M059J (cell line): ENCODE measurements around the gene PDE4B. TPM values are rescaled to one million over a fixed set of nuclear protein-coding genes. Genes with fewer than 3 reads are reported as not detected.

Source experiments
- DNase-seq: peaks from one replicate; pipeline ENCODE4 v3.0.0-alpha.2; 2012; ENCODE audit warnings: low read depth
- total RNA-seq: library from RNA; depleted of rRNA; stranded (reverse); fragments of >200 nt; shearing (Covaris generic); gene quantifications from 2 replicates; pipeline ENCODE4 v1.2.3, GENCODE V29; 2014

Gene PDE4B
- total RNA-seq, 1 experiment from 2014 or later, result 5.8 TPM

- peak; percentile 54 for DNase-seq
These were observed 390.0 kb downstream of the PDE4B start for GRCh38 chr1:66182551-66183178.

DNA sequence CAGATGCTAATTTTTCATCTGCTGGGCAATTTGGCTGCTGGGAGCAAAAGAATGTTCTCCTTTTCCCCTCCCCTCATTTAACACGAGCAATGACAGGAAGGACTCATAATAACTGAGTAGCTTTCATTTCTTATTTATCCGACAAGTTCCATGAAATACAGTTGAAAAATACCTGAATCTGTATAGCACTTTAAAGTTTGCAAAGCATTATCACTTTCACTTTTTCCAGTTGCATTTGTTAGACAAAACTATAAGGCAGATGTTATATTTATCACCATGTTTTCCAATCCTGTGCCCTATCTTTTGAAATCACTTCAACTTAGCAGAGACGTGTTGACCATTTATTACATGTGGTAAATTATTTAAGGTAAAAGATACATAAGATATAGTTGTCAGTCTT is 390.7 kb downstream of the PDE4B start:
- no peak for DNase-seq

DNA sequence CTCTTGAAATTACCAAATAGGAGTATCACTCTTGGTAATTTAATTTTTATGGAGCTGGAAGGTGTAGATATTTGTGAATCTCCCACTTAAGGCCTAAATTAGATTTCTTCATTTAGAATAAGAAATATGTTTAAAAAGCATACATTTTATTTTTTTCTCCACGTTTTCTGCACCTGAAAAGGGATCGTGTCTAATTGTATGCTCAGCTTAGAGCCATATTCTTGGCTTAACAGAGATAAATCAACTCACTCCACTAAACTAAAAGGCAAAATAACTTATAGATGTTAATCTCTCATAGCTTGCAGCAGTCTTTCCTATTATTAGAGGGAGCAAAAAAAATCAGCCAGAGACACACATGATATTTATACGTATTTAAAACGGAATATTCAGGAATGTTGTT is 404.4 kb downstream of the PDE4B start:
- no peak for DNase-seq

DNA sequence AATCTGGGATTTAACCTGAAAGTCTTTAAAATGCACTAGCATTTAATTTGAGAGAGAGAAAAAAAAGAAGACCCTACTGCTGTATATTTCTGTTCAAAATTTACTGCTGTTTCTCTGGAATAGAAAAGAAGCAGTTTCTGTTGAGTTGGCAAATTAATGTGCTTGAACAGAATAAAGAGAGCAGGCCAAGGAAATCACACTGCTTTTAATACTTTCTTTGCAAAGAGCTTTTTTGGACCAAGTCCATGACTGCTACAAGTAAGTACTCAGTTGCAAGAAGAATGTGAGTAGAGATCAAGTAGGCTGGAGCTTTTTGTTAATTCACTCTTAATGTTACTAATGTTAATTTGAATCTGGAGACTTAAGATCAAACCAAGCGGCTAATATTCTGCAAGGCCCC is 405.1 kb downstream of the PDE4B start:
- no peak for DNase-seq

DNA sequence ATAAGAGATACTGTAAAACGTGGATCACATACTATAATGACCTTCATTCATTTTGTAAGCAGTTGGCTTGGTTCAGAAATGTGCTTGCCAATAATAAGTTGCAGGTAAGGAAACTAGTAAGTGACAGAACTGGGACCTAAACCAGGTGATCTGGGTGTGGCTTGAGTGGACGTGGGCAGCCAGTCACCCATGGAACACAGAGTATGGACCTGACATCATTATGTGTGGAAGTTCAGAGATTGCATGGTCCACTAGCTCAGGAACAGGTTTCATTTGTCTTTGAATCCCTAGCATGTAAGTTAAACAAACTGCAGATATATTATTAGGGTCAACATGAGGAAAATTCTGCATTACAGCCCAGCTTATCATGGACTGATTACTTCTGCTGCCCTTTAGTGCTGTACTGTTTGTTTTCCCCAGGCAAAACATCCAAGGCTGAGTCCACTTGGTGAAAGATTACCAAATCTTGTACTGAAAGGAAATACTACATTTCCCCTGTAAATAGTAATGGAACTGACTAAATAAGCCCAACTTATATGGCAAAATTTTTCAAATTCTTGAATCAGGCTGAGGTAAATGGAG is 414.0 kb downstream of the PDE4B start:
- DNase-seq, result no peak

- peak; percentile 53 for DNase-seq
These were observed 414.8 kb downstream of the PDE4B start for GRCh38 chr1:66207484-66207883.

GRCh38 chr1:66208632-66209031 is 415.9 kb downstream of the PDE4B start:
- no peak for DNase-seq

DNA sequence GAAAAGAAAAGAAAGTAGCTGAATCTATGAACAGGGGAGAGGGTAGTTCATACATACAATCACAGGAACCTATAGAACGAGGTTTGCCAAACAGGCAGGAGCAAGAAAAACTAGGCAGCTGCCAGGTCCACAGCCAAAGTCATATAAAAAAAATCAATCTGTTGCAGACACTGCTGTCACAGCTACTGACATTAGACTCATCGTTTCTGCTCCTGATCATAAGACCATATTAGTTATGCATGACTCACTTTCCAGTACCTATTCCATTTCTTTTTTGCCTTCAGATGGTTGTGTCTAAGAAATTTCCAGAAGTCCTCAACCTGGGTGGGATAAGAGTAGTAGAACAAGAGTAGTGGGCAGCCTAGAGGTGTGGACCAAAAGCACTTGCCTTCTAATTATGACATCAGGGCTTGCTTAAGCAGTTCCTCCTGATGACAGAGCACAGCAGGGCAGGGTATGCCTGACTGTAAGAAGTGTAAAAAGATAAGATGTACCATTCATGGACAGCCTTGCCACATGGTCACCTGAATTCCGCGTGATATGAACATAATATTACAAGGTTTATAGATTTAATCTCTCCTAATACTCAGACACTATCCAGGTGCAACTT is 418.0 kb downstream of the PDE4B start:
- DNase-seq, result no peak

DNA sequence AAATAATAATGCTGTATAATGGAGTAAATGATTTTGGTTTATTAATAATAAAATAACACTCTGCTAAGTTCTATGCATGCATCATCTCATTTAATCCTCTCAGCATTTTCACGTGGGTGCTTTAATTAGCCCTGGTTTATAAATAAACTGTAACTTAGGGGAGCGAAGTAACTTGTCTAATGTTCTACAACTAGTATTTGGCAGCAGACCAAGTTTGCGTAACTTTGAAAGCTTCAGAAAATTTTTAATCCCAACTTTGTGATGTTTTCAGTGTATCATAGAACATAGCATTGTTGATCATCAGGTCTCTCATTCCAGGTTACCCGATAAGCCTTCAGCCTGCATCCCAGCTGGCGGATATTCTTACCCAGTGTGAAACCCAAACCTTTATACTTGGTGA is 418.8 kb downstream of the PDE4B start:
- DNase-seq, result no peak

DNA sequence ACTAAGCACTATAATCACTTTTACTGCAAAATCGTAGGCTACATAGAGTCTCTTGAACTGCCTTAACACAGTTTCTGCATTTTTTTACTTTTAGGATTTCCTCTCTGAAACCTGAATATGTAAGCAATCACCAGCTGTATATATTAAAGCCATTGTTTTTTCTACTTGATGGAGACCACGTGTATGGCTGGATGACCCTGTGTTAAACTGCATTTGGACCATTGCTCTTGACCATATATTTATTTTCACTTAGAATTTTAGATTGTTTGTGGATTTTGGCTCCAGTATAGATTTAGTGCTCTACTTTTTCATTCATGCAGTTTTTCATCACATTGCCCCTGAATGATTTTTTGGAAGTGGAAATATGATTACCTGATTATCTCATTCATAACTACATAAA is 420.8 kb downstream of the PDE4B start:
- no peak for DNase-seq

- DNase-seq, result no peak
These were observed 422.2 kb downstream of the PDE4B start for GRCh38 chr1:66214901-66215300.

GRCh38 chr1:66217021-66217420 is 424.3 kb downstream of the PDE4B start:
- DNase-seq, result peak; percentile 81

- no peak for DNase-seq
These were observed 424.9 kb downstream of the PDE4B start for GRCh38 chr1:66217561-66217960.

DNA sequence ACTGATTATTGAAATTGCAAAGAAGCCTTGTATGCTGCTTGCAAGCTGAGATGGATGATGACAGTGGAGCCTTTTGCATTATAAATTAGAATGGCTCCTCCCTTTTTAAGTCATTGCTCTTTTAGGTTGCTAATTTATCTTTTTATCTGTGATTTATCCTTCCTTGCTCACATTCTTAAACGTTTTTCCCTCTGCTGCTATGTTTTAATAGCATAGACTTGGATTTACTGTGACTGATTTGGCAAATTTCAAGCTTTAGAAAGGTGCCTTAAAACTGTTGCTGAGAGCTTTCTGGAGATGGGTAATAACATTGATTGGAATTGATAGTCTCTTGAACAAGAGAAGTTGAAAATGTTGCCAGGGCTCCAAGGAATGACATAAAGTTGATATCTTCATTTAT is 427.8 kb downstream of the PDE4B start:
- DNase-seq, result no peak

GRCh38 chr1:66223681-66224080 is 431.0 kb downstream of the PDE4B start:
- no peak for DNase-seq

GRCh38 chr1:66226985-66227384 is 434.3 kb downstream of the PDE4B start:
- DNase-seq, result no peak

DNA sequence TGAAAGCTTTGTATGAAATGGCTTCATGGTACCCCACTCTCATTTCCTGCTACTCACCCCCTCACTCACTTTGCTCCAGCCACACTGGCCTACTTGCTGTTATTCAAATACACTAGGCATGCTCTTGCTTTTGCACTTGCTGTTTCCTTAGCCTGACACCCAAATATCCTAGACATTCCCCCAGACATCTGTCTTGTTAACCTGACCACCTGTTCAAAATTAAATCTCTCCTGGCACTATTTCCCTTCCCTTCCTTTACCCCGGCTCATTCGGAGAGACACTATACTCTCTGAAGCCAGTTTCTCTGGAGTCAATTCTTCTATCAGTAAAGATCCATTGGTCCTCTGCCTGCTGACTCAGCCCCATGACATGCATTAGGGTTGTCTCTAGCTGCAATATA is 435.3 kb downstream of the PDE4B start:
- DNase-seq, result no peak

GRCh38 chr1:66231217-66231616 is 438.5 kb downstream of the PDE4B start:
- DNase-seq, result peak; percentile 84

- no peak for DNase-seq
These were observed 439.2 kb downstream of the PDE4B start for GRCh38 chr1:66231681-66232463.

DNA sequence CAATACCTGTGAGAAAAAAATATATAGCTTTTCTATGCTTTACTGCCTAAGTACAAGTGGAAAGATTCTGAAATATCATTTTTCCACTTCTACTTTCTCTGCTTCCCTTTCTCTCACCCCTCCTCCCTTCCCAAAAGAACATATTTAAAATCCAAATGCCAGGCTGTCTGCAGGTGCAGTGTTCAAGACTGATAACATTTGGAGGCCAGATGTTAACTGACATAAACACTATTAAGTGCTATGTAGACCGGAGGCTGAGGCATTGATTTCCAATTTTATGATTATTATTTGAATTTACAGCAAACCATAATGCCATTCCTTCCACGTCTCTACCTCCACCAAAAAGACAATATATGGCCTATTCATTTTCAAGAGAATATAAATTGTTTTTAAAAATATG is 444.3 kb downstream of the PDE4B start:
- DNase-seq, result no peak

DNA sequence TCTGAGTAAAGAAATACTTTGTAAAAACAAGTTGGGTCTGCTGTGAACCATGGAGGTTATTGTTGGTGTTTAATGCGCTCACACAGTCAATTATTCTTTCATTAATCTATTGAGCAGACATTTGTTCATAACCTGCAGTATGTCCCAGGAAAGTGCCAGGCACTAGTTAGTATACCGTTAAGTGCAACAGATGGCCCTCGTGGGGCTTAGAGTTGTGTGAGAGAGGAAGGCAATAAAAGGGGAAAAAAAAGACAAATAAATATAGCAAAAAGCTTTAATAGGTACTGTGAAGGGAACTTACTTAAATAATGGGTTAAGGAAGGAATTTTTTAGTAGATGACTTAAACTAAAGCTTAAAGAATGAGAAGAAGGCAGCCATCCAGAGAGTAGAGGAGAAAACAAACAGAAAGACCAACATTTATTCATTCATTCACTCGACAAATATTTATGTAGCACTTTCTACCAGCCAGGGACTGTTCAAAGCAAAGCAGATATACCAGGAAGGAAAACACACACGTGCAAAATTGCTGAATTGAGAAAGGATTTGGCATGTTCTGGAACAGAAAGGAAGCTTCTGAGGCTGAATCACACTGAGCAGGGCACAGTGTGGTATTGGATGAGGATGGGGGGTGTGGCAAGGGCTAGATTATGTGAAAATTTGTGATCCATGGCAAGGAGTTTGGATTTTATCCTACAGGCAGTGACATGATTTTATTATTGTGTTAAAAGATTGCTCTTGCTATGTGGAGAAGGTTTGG is 445.2 kb downstream of the PDE4B start:
- DNase-seq, result no peak

- no peak for DNase-seq
These were observed 447.1 kb downstream of the PDE4B start for GRCh38 chr1:66239834-66240233.
